B cell (primary cell): Measurements from ENCODE around the gene PLPPR2. TPM values are rescaled to one million over a fixed set of nuclear protein-coding genes. Genes with fewer than 3 reads are reported as not detected.

Source experiments
- ATAC-seq: fragments of 200-7000 bp; cut with Tn5 transposase; one replicate; pipeline ENCODE4 v1.10.0; 2021; ENCODE audit warnings: low read depth, mild to moderate bottlenecking, moderate number of reproducible peaks, moderate library complexity
- CTCF ChIA-PET: fragments of 350-600 bp; sonication (Branson Sonifier 250); formaldehyde crosslinking; loops from one replicate; lab custom pipeline; 2021; ENCODE audit warnings: antibody characterized with exemption, inconsistent platforms; lab: Charles Lee
- POLR2A ChIA-PET: fragments of 350-600 bp; sonication (Branson Sonifier 250); formaldehyde crosslinking; loops from one replicate; lab custom pipeline; 2021; ENCODE audit warnings: antibody characterized with exemption; lab: Charles Lee
- DNase-seq: peaks from one replicate; pipeline ENCODE4 v3.0.0; 2013
- H2AFZ ChIP-seq: 2 replicates; pipeline ENCODE4 v1.6.1; 2012; ENCODE audit warnings: mild to moderate bottlenecking, low read depth, low read length; ENCODE audit not compliant: insufficient read depth, poor library complexity, severe bottlenecking
- H3K27ac ChIP-seq, 2 donors: 1 replicate in 1 of 2; 2 replicates in 1 of 2; pipeline ENCODE4 v1.5.1; 2012 to 2013; ENCODE audit warnings: low read length in 2 of 2, mild to moderate bottlenecking in 2 of 2, moderate library complexity in 1 of 2
- H3K27me3 ChIP-seq, 4 experiments: fragments of 200-600 bp in 1 of 4; sonication (generic) in 1 of 4; replicated peaks in 1 of 4; 1 replicate in 2 of 4; 2 replicates in 2 of 4; pipeline versions ENCODE4 v1.6.1 to v1.7.0; 2013 to 2016; ENCODE audit warnings: low read length in 3 of 4, mild to moderate bottlenecking in 2 of 4, mixed read lengths in 1 of 4, moderate library complexity in 1 of 4; ENCODE audit not compliant: insufficient read depth in 4 of 4, control insufficient read depth in 3 of 4; ENCODE audit errors: control extremely low read depth in 1 of 4
- H3K36me3 ChIP-seq, 2 experiments: replicated peaks in 1 of 2; 1 replicate in 1 of 2; 2 replicates in 1 of 2; pipeline versions ENCODE4 v1.6.1 to v1.7.1; 2013; ENCODE audit warnings: low read length in 1 of 2; ENCODE audit not compliant: insufficient read depth in 2 of 2, control insufficient read depth in 1 of 2; ENCODE audit errors: control extremely low read depth in 1 of 2, extremely low read depth in 1 of 2
- H3K4me1 ChIP-seq, 2 donors: fragments of 200-600 bp in 1 of 2; sonication (generic) in 1 of 2; 1 replicate in 1 of 2; 2 replicates in 1 of 2; pipeline versions ENCODE4 v1.5.1 to v1.6.1; 2013 to 2017; ENCODE audit warnings: low read length in 2 of 2; ENCODE audit not compliant: control insufficient read depth in 2 of 2, insufficient read depth in 2 of 2
- H3K4me2 ChIP-seq: replicated peaks from 2 replicates; pipeline ENCODE3; 2012; ENCODE audit warnings: mild to moderate bottlenecking, low read depth, low read length; ENCODE audit not compliant: poor library complexity, severe bottlenecking
- H3K4me3 ChIP-seq, 5 experiments: fragments of 200-600 bp in 1 of 5; sonication (generic) in 1 of 5; 1 replicate in 3 of 5; 2 replicates in 2 of 5; pipeline versions ENCODE4 v1.5.1 to v1.7.0; 2011 to 2016; ENCODE audit warnings: low read length in 4 of 5, mild to moderate bottlenecking in 4 of 5, low read depth in 2 of 5, control low read depth in 1 of 5, moderate library complexity in 1 of 5; ENCODE audit not compliant: insufficient read depth in 1 of 5; ENCODE audit errors: control extremely low read depth in 1 of 5, extremely low read depth in 1 of 5
- H3K79me2 ChIP-seq: fragments of 200-600 bp; sonication (generic); one replicate; pipeline ENCODE4 v1.6.0; 2016; ENCODE audit warnings: low read length; ENCODE audit not compliant: control insufficient read depth, insufficient read depth
- H3K9ac ChIP-seq: fragments of 200-600 bp; sonication (generic); 2 replicates; pipeline ENCODE4 v1.6.1; 2017; ENCODE audit warnings: mild to moderate bottlenecking, low read length, moderate library complexity
- H3K9me3 ChIP-seq, 3 donors: one replicate each; pipeline versions ENCODE4 v1.6.1 to v1.7.1; 2013; ENCODE audit warnings: low read length in 2 of 3; ENCODE audit not compliant: control insufficient read depth in 2 of 3, insufficient read depth in 1 of 3; ENCODE audit errors: control extremely low read depth in 1 of 3
- H4K20me1 ChIP-seq: 2 replicates; pipeline ENCODE4 v1.6.0; 2012; ENCODE audit warnings: mild to moderate bottlenecking, low read length; ENCODE audit not compliant: insufficient read depth, control insufficient read depth, poor library complexity, severe bottlenecking
- H3K27ac Mint-ChIP-seq: one replicate; pipeline ENCODE4 v1.8.0; 2021; ENCODE audit warnings: mixed read lengths
- H3K27me3 Mint-ChIP-seq: one replicate; pipeline ENCODE4 v1.8.0; 2021; ENCODE audit warnings: mixed read lengths
- H3K4me1 Mint-ChIP-seq: one replicate; pipeline ENCODE4 v1.8.0; 2021; ENCODE audit warnings: mixed read lengths
- H3K4me3 Mint-ChIP-seq: one replicate; pipeline ENCODE4 v1.8.0; 2021; ENCODE audit warnings: mixed read lengths
- H3K9me3 Mint-ChIP-seq: one replicate; pipeline ENCODE4 v1.8.0; 2022; ENCODE audit warnings: mixed read lengths; ENCODE audit not compliant: insufficient read depth
- CTCF ChIP-seq: fragments of 200-600 bp; IDR thresholded peaks from one replicate; pipeline ENCODE4 v1.8.0; 2022; ENCODE audit warnings: antibody characterized with exemption, mild to moderate bottlenecking
- EZH2 ChIP-seq: IDR thresholded peaks from 2 replicates; pipeline ENCODE4 v1.6.1; 2012; ENCODE audit warnings: borderline replicate concordance, low read depth, mild to moderate bottlenecking, moderate library complexity, low read length; ENCODE audit not compliant: insufficient read depth, poor library complexity, severe bottlenecking
- WGBS: methylation state at CpG from one replicate; pipeline ENCODE4 v1.1.5; 2013; ENCODE audit warnings: missing lambda C conversion rate; ENCODE audit not compliant: insufficient coverage; 5-methylcytosine and 5-hydroxymethylcytosine counted together
- intact Hi-C: fragments of 100-400 bp; cut with micrococcal nuclease; formaldehyde crosslinking; loops from one replicate; pipeline ENCODE4 v1.10.0; 2022
- polyA plus RNA-seq: library from polyadenylated mRNA; depleted of rRNA; stranded (reverse); fragments of >200 nt; gene quantifications from 2 replicates; pipeline ENCODE4 v1.2.3, GENCODE V29; 2012
- total RNA-seq, 2 donors: library from RNA; stranded (reverse); fragments of 120-200 nt in 1 of 2; gene quantifications; 1 replicate in 1 of 2; 2 replicates in 1 of 2; pipeline versions ENCODE4 v1.2.3 to v1.2.4, GENCODE V29; 2013 to 2022

PLPPR2 gene
- total and polyA plus RNA-seq, 2 donors (not counting 1 experiment from before 2014, with no cell fraction given) = 3.8 to 11.1 TPM

DNA sequence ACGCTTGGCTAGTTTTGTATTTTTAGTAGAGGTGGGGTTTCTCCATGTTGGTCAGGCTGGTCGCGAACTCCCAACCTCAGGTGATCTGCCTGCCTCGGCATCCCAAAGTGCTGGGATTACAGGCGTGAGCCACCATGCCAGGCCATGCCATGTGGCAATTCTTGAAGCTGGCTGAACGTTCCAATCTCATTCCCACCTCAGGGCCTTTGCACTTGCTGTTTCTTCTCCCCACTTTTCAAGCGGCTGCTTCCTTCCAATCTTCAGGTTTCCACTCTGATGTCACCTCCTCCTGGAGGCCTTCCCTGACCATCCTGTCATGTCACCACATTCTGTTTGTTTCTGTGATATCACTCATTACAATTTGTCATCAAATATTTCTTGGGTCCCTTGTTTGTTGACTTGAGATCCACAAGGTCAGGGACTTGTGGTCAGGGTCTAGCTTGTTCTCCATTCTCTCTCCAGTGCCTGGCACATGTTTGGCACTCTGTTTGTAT lies 24.7 kb downstream of the PLPPR2 start:
- H3K4me3 Mint-ChIP-seq = peak overlapping the region; percentile 94
- peak overlapping the region; percentile 95 for H3K27ac Mint-ChIP-seq
- peaks cover 0 to 11% (median 0%) of the 10 kb centered on the region in 3 donors for H3K9me3 ChIP-seq
- 91% methylated on average over 6 of the region's 7 CpGs for WGBS
- CTCF ChIA-PET = interaction anchor here (0.9 to 4.0 kb wide), 11 partner anchors 31 to 208 kb away, joined by 3 to 41 read pairs (median 14); partner anchors contain the start of genes ODAD3, PRKCSH, RAB3D and RGL3
- H3K4me2 ChIP-seq = peak overlapping the region; percentile 91
- H3K27ac ChIP-seq = peak overlapping the region; percentile 87 to 93
- no peaks in the 10 kb centered on the region for H3K27me3 Mint-ChIP-seq
- intact Hi-C loops = loop anchor here (2.0 to 10.0 kb wide), 2 partner anchors 85 to 1565 kb away; partner anchors contain the start of gene FBXL12
- no peaks in the 10 kb centered on the region for H3K9me3 Mint-ChIP-seq
- H3K27me3 ChIP-seq = peaks cover 0 to 6% (median 2%) of the 10 kb centered on the region in 4 experiments
- DNase-seq = no peak
- H3K36me3 ChIP-seq = no peaks in the 10 kb centered on the region
- POLR2A ChIA-PET = no interaction called here
- H3K79me2 ChIP-seq = peaks cover 16% of the 10 kb centered on the region
- H3K4me1 Mint-ChIP-seq = peaks cover 48% of the 10 kb centered on the region
- H3K4me3 ChIP-seq = no peak overlapping the region
- peak overlapping the region; percentile 68 for H3K9ac ChIP-seq
- no peak for ATAC-seq
- TF ChIP-seq EZH2 (no peak), CTCF (no peak)
- H4K20me1 ChIP-seq = no peaks in the 10 kb centered on the region
- H2AFZ ChIP-seq = peak overlapping the region; percentile 81
- peaks cover 52 to 64% of the 10 kb centered on the region in 2 donors for H3K4me1 ChIP-seq
